ENCODE data around the gene CCDC152. TPM values are rescaled to one million over a fixed set of nuclear protein-coding genes. Genes with fewer than 3 reads are reported as not detected.

The CCDC152 gene
- total and polyA plus RNA-seq, 2 of the 13 experiments (the other 11 are each of a cell fraction or from before 2014, with no cell fraction given), result 0.20 to 0.36 TPM

GRCh38 chr5:42800748-42801330, 44.2 kb downstream of the CCDC152 start (continued):
- TF ChIP-seq RFXAP (CRISPR knock-in tag; IDR thresholded peaks at IDR 0.05; ENCODE audit: borderline replicate concordance) (0 out of 2 replicates have a peak, but pooled peaks have one; percentile 22), BRD4 (CRISPR knock-in tag; IDR thresholded peaks at IDR 0.05) (no peak), MTF1 (CRISPR knock-in tag; IDR thresholded peaks at IDR 0.05) (0 out of 2 replicates have a peak, but pooled peaks have one; percentile 31), CREM (IDR thresholded peaks at IDR 0.05) (no peak), CREM (CRISPR knock-in tag; IDR thresholded peaks at IDR 0.05) (no peak), PLRG1 (conservative IDR thresholded peaks at IDR 0.05) (no peak), GZF1 (CRISPR knock-in tag; IDR thresholded peaks at IDR 0.05) (no peak), ARID3A (IDR thresholded peaks at IDR 0.05; ENCODE audit: low read depth, low read length) (no peak), ELF4 (CRISPR knock-in tag; IDR thresholded peaks at IDR 0.05; ENCODE audit: borderline replicate concordance) (no peak), DR1 (CRISPR knock-in tag; IDR thresholded peaks at IDR 0.05) (no peak; the same call in 1 of the 2 replicates)
- TF ChIP-seq, protein P1, sequence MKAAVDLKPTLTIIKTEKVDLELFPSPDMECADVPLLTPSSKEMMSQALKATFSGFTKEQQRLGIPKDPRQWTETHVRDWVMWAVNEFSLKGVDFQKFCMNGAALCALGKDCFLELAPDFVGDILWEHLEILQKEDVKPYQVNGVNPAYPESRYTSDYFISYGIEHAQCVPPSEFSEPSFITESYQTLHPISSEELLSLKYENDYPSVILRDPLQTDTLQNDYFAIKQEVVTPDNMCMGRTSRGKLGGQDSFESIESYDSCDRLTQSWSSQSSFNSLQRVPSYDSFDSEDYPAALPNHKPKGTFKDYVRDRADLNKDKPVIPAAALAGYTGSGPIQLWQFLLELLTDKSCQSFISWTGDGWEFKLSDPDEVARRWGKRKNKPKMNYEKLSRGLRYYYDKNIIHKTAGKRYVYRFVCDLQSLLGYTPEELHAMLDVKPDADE (CRISPR knock-in tag; IDR thresholded peaks at IDR 0.05), result 0 out of 2 replicates have a peak, but pooled peaks have one; percentile 31
- TF ChIP-seq, protein P2, sequence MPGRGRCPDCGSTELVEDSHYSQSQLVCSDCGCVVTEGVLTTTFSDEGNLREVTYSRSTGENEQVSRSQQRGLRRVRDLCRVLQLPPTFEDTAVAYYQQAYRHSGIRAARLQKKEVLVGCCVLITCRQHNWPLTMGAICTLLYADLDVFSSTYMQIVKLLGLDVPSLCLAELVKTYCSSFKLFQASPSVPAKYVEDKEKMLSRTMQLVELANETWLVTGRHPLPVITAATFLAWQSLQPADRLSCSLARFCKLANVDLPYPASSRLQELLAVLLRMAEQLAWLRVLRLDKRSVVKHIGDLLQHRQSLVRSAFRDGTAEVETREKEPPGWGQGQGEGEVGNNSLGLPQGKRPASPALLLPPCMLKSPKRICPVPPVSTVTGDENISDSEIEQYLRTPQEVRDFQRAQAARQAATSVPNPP (CRISPR knock-in tag; IDR thresholded peaks at IDR 0.05), result peak; percentile 20; the same call in 1 of the 2 replicates

Data from HepG2 (cell line).